SK-MEL-5 (cell line): Measurements from ENCODE around the gene S100A9. TPM values are rescaled to one million over a fixed set of nuclear protein-coding genes. Genes with fewer than 3 reads are reported as not detected.

Experiments
- DNase-seq: peaks from one replicate; pipeline ENCODE4 v3.0.0-alpha.2; 2016; ENCODE audit warnings: low read depth, low spot score
- in situ Hi-C: cut with HindIII; loops from 2 replicates; pipeline ENCODE4 v1.10.0; 2016; ENCODE audit warnings: low sequenced_read_pairs, high pct_unique_total_duplicates, low pct_unique_long_range_greater_than_20kb
- total RNA-seq: library from RNA; depleted of rRNA; stranded (reverse); fragments of >200 nt; shearing (Covaris generic); gene quantifications from 2 replicates; pipeline ENCODE4 v1.2.3, GENCODE V29; 2014

S100A9 gene
- total RNA-seq, 1 experiment from 2014 or later, result not detected

- in situ Hi-C loops, result no loop called here
- DNase-seq, result no peak
Observed at GRCh38 chr1:153371231-153371630, 13.6 kb downstream of the S100A9 start.

DNA sequence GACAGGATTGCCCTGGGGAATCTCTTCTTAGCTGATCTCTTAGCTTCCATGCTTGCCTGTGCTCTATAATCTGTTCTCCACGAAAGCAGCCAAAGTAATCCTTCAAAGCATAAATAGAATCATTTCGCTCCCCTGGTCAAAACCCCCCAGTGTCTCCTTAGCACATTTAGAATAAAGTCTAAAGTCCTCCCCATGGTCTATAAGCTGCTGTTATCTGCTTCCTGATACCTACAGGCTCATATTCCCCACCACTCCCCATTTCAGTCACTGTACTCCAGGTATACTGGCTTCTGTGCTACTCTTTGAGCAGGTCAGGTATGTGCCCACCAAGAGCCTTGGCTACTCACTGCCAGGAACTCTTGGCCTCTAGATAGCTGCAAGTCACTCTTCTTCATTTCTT, 14.9 kb downstream of the S100A9 start:
- no peak for DNase-seq
- in situ Hi-C loops, result no loop called here

DNA sequence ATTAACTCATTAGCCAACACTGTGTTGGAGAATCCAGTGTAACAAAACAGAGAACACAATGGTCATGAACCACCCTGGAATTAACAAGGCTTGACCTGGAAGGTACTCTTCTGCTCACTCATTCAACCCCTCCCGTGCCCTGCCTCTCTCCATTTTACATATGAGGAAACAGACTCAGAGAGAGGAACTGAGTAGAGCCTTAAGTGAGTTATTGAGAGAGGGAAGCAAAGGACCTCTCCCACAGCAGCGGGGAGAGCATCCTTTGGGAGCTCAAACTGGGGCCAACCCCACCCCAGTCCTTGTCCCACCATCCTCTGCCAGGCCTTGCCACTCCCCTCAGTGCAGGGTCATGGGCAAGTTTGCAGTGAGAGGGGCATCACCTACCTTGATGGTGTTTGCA, 16.4 kb downstream of the S100A9 start:
- no peak for DNase-seq
- in situ Hi-C loops, result no loop called here

GRCh38 chr1:153375511-153375910, 17.9 kb downstream of the S100A9 start, which contains the start of gene S100A12:
Gene S100A12 (minus strand): TSS chr1:153375621. CDS start chr1:153374592, 1,029 bp downstream.
- DNase-seq, result no peak
- in situ Hi-C loops, result no loop called here

GRCh38 chr1:153379591-153379990, 21.9 kb downstream of the S100A9 start:
- DNase-seq, result no peak
- in situ Hi-C loops, result no loop called here

DNA sequence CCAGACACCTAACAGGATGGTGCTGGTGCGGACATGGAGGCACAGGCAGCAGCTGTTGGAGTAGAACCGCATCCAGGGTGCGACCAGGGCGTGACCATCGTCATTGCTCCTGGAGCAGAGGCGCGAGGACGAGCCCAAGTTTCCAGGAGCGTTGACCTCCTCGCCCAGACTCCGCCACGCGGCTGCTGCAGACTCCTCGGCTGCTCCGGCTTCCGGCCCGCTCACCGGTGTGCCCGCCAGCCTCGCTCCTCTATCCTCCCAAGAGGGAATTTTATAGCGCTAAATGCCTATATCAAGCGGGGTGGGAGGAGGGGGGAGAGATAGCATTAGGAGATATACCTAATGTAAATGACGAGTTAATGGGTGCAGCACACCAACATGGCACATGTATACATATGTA, 23.1 kb downstream of the S100A9 start:
- in situ Hi-C loops, result no loop called here
- no peak for DNase-seq

GRCh38 chr1:153384958-153385580, 27.4 kb downstream of the S100A9 start:
- DNase-seq, result no peak
- in situ Hi-C loops, result no loop called here

- DNase-seq, result no peak
- in situ Hi-C loops, result no loop called here
Observed at GRCh38 chr1:153386500-153386901, 28.8 kb downstream of the S100A9 start.

DNA sequence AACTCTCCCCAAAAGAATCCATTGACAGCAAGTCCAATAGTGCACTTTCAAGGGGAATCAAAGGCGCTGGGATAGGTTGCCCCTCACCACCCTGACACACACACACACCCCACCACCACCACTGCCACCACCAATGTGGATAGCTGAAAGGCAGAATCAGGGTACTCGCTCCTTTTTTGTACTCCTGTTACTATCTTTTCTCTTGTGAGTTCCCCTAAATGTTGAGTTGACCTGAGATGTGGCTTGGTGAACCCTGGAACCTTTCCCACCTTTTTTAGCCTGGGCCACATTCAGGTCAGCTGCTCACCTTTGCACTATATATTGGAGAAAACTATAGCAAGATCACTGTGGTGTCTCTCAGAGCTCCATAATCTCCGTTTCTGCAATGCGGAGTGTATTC, 29.3 kb downstream of the S100A9 start:
- no peak for DNase-seq
- in situ Hi-C loops, result no loop called here

DNA sequence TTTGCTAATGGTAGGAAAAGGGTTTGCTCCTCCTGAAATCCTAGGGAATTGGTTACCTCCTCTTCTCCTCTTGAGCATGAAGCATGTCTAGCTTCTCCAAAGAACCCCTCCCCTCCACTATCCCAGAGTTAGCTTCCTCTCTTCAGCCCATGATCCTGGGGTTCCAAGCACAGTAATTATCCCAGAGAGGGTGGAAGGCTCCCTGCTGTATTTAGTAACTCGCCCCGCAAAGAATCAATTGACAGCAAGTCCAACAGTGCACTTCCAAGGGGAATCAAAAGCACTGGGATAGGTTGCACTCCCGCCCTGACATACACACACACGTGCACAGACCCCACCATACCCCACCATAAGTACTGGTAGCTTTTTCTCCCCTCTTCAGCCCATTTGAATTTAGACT, 30.1 kb downstream of the S100A9 start:
- in situ Hi-C loops, result no loop called here
- no peak for DNase-seq

DNA sequence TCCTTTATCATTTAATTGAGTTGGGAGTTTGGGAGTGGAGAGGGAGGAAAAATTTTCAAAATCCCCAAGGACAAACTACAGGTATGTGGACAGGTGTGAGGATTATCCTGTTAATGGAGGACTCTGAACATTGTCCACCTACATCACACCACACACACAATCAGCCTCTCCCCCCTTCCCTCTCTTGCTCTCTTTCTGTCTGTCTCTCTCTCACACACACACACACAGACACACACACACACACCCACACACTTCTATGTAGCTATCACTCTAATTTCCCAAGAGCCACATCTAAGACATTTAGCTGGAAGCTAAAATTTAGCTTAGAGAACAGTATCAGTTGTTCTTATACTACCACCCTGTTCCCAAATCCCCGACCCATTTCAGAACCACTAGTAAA, 31.7 kb downstream of the S100A9 start:
- in situ Hi-C loops, result no loop called here
- DNase-seq, result no peak

- in situ Hi-C loops, result no loop called here
- DNase-seq, result no peak
Observed at GRCh38 chr1:153389973-153390879, 32.6 kb downstream of the S100A9 start.

DNA sequence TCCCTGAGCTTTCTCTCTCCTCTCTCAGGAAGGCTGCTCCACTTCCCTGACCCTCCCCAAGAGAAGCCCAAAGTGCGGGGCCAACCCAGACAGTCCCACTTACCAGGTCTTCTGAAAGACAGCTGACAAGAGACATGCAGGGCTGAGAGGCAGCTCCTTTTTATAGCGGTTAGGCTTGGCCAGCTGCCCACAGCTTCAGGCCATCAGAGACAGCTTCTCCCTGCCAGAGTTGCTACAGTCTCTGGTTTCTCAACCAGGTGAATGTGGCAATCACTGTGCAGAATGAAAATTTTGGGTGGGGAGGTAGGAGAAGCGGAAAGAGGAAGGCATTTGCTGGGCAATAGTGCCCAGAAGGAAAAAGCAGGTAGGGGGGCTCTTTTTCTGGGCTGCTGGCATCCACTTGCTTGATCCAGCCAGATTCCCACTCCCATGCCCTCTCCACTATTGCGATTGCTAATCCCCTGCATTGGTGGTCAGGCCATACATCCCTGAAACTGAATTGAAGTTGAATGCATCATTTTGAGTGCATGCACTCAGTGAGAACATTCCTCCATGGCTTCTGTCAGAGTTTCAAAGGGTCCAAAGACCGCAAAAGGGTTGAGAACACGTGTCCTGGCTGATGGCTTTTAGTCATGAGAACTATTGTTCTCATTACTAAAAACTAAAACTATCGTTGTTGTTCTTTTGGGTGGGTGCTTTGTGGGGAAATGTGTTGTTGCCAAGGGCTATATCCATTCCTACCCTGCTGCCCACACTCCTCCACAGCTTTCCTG, 33.5 kb downstream of the S100A9 start, which contains the start of gene S100A8:
TSS of gene S100A8 (minus strand) at position 136 of the 773 bp plus-strand sequence. CDS start 538 bp downstream, outside the sequence.
- in situ Hi-C loops, result no loop called here
- peak; percentile 15 for DNase-seq

DNA sequence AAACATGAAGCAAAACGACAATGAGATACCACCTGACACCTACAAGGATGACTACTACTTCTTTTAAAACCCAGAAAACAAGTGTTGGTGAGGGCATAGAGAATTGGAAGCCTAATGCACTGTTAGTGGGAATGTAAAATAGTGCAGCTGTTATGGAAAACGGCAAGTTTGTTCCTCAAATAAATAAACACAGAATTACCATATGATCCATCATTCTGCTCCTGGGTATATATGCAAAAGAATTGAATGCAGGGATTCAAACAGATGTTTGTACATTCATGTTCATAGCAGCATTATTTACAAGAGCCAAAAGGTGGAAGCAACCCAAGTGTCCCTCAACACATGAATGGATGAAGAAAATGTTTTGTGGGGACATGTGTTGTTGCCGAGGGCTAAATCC, 34.6 kb downstream of the S100A9 start:
- DNase-seq, result no peak
- in situ Hi-C loops, result no loop called here

DNA sequence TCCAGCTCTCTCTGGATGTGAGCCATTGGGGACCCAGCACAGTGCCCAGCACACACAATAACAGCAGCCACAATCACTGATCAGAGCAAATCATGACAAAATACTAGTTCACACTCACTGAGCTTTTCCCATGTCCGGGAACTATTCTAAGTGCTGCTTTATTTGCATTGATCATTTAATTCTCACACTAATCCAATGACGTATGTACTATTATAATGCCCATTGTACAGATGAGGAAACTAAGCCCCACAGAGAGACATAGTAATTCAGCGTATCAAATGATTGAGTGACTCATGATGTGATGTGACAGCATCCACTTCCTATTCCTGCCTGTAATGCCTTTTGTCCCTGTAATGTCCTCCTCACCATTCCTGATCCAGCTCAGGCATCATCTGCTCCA, 35.2 kb downstream of the S100A9 start:
- in situ Hi-C loops, result no loop called here
- DNase-seq, result no peak

DNA sequence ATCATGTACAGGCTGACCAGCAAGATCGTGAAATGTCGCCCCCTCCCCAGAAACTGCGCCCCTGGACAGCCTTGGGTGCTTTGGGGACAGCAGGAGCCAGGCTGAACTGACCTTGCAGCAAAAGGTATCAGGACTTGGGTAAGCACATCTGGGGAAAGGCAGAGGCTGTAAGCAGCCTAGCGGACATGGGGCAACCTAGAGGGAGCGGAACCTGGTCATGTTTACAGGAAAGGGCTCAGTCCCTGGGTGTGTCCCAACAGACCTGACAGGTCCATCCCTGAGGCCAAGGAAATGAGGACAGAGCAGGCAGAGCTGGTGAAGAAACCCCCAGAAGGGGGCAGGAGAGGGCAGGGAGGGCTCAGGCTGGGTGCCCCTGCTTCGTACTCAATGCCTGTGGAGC, 36.3 kb downstream of the S100A9 start:
- DNase-seq, result peak; percentile 11
- in situ Hi-C loops, result no loop called here

- in situ Hi-C loops, result no loop called here
Observed at GRCh38 chr1:153394391-153394790, 36.7 kb downstream of the S100A9 start.

DNA sequence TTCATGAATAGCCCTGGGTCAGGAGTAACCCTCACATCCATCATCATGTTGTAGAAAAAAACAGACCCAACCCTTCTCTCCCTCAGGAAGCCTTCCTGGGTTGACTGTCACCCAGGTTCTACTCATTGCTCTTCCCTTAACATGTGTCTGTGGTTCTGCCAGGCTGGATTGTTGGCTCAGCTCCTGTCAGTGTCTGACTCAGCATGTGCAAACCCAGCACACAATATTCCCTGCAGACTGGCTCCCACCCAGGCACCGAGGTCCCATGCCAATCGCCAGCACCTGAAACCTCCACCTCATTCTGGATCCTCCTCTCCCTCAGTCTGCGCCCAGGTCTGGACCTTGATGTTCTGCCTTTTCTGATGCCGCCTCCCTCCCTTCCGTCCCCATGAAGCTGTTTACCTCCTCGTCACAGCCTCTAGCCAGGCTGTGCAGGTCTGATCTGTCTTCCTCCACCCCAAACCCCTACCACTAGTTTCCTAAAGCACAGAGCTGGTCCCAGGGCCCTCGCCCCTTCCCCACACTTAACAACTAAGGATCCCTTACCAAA, 37.6 kb downstream of the S100A9 start:
- in situ Hi-C loops, result no loop called here
- DNase-seq, result no peak

More at GRCh38 chr1:153394391-153394790, 36.7 kb downstream of the S100A9 start:
- no peak for DNase-seq
